WERI-Rb-1 (cell line): Measurements from ENCODE around the gene GPR89B.

Experiments
- DNase-seq: peaks from one replicate; pipeline ENCODE4 v3.0.0-alpha.2; 2020
- H3K27ac ChIP-seq: fragments of 250-450 bp; sonication (Bioruptor Pico); 2 replicates; pipeline ENCODE4 v1.5.1; 2020; ENCODE audit warnings: mild to moderate bottlenecking, moderate library complexity
- H3K27me3 ChIP-seq: fragments of 250-450 bp; sonication (Bioruptor Pico); 2 replicates; pipeline ENCODE4 v1.5.1; 2021; ENCODE audit warnings: mild to moderate bottlenecking, low read depth, moderate library complexity; ENCODE audit not compliant: insufficient read depth, severe bottlenecking
- H3K36me3 ChIP-seq: fragments of 250-450 bp; sonication (Bioruptor Pico); 2 replicates; pipeline ENCODE4 v1.5.1; 2020; ENCODE audit warnings: mild to moderate bottlenecking, moderate library complexity
- H3K4me3 ChIP-seq: 2 replicates; pipeline ENCODE4 v1.5.1; 2011; ENCODE audit warnings: low read depth, mild to moderate bottlenecking, control low read depth, low read length
- H3K9me3 ChIP-seq: fragments of 250-450 bp; sonication (Bioruptor Pico); 2 replicates; pipeline ENCODE4 v1.5.1; 2021; ENCODE audit warnings: mild to moderate bottlenecking, moderate library complexity; ENCODE audit not compliant: severe bottlenecking
- CTCF ChIP-seq: IDR thresholded peaks from 2 replicates; pipeline ENCODE4 v1.5.1; 2011; ENCODE audit warnings: low read depth, mild to moderate bottlenecking, control low read depth, inconsistent platforms, low read length

GPR89B gene

GRCh38 chr1:147892731-147893214, 35.4 kb upstream of the GPR89B start:
- no peaks in the 10 kb centered on the region for H3K27me3 ChIP-seq
- H3K27ac ChIP-seq = no peak overlapping the region
- DNase-seq = peak; percentile 71
- H3K36me3 ChIP-seq = no peaks in the 10 kb centered on the region
- H3K9me3 ChIP-seq = no peaks in the 10 kb centered on the region
- TF ChIP-seq CTCF = peak; percentile 99
- H3K4me3 ChIP-seq = peak overlapping the region; percentile 21

GRCh38 chr1:147895123-147895522, 33.1 kb upstream of the GPR89B start:
- no peak for TF ChIP-seq CTCF
- Histone ChIP-seq H3K27me3 (no peaks in the 10 kb centered on the region), H3K36me3 (no peaks in the 10 kb centered on the region), H3K9me3 (no peaks in the 10 kb centered on the region), H3K27ac (no peak overlapping the region), H3K4me3 (no peak overlapping the region)
- DNase-seq = no peak

GRCh38 chr1:147897029-147897752, 31.0 kb upstream of the GPR89B start:
- H3K4me3 ChIP-seq = no peak overlapping the region
- no peaks in the 10 kb centered on the region for H3K9me3 ChIP-seq
- H3K27me3 ChIP-seq = no peaks in the 10 kb centered on the region
- no peak for DNase-seq
- TF ChIP-seq CTCF = no peak
- H3K27ac ChIP-seq = no peak overlapping the region
- no peaks in the 10 kb centered on the region for H3K36me3 ChIP-seq

- no peak overlapping the region for H3K4me3 ChIP-seq
- H3K9me3 ChIP-seq = no peaks in the 10 kb centered on the region
- H3K27me3 ChIP-seq = no peaks in the 10 kb centered on the region
- DNase-seq = no peak
- H3K27ac ChIP-seq = no peak overlapping the region
- H3K36me3 ChIP-seq = no peaks in the 10 kb centered on the region
- TF ChIP-seq CTCF = no peak
Observed at GRCh38 chr1:147897789-147898188, 30.4 kb upstream of the GPR89B start.

- peak within 1 kb of the TSS; percentile 3; the same call in 1 of the 2 replicates for H3K27ac ChIP-seq
- H3K36me3 ChIP-seq = no peaks in the 10 kb centered on the region
- no peaks in the 10 kb centered on the region for H3K9me3 ChIP-seq
- H3K27me3 ChIP-seq = no peaks in the 10 kb centered on the region
- no peak within 1 kb of the TSS for H3K4me3 ChIP-seq
- no peak for DNase-seq
- TF ChIP-seq CTCF = no peak
Observed at GRCh38 chr1:147902253-147902845, 25.9 kb upstream of the GPR89B start, which contains the start of gene GJA8. TSS of gene GJA8 (plus strand) at chr1:147902795. CDS start at chr1:147907956, 5,161 bp downstream.
